ENCODE measurements around the gene TNMD. TPM values are rescaled to one million over a fixed set of nuclear protein-coding genes. Genes with fewer than 3 reads are reported as not detected.
A peak's percentile ranks its signal among the peaks of the same experiment; 100 is the strongest.

Gene TNMD
- total and polyA plus RNA-seq, 4 donors = not detected

GRCh38 chrX:100606753-100607152 lies 22.0 kb downstream of the TNMD start:
- H3K4me3 ChIP-seq = no peak overlapping the region

GRCh38 chrX:100609591-100609990 lies 24.9 kb downstream of the TNMD start:
- no peak for TF ChIP-seq CTCF (IDR thresholded peaks at IDR 0.05; ENCODE audit: control extremely low read depth, extremely low read depth)
- 0 to 5% methylated on average over 1 of the region's 1 CpG for whole genome bisulfite sequencing, 2 donors
- Histone ChIP-seq H3K4me3 (no peak overlapping the region), H3K4me1 (ENCODE audit: control insufficient read depth in 5 of 5, insufficient read depth in 5 of 5, low read length in 5 of 5) (no peaks in the 10 kb centered on the region), H3K9ac (ENCODE audit: insufficient read depth in 1 of 2, low read length in 2 of 2) (no peak overlapping the region), H3K27me3 (ENCODE audit: control insufficient read depth in 3 of 3, insufficient read depth in 3 of 3, low read length in 2 of 3) (peaks cover 3% of the 10 kb centered on the region in 3 donors), H3K9me3 (ENCODE audit: control insufficient read depth in 4 of 4, insufficient read depth in 3 of 4, low read length in 3 of 4) (no peaks in the 10 kb centered on the region), H3K36me3 (ENCODE audit: control insufficient read depth in 4 of 4, insufficient read depth in 4 of 4, low read length in 4 of 4) (no peaks in the 10 kb centered on the region), H3K27ac (ENCODE audit: low read depth in 1 of 2, low read length in 1 of 2) (no peak overlapping the region)
- ATAC-seq (ENCODE audit: insufficient read depth, low FRiP score) (no peak), DNase-seq (peak in 1 of 3 donors; percentile 6)

More at GRCh38 chrX:100606753-100607152, 22.0 kb downstream of the TNMD start:
- DNase-seq = no peak
- ATAC-seq (ENCODE audit: insufficient read depth, low FRiP score) = no peak
- H3K36me3 ChIP-seq (ENCODE audit: control insufficient read depth in 4 of 4, insufficient read depth in 4 of 4, low read length in 4 of 4) = no peaks in the 10 kb centered on the region
- 21 to 45% methylated on average over 1 of the region's 1 CpG for WGBS, 2 donors
- no peak overlapping the region for H3K27ac ChIP-seq (ENCODE audit: low read depth in 1 of 2, low read length in 1 of 2)
- peaks cover 0 to 10% (median 3%) of the 10 kb centered on the region in 3 donors for H3K27me3 ChIP-seq (ENCODE audit: control insufficient read depth in 3 of 3, insufficient read depth in 3 of 3, low read length in 2 of 3)
- TF ChIP-seq CTCF (IDR thresholded peaks at IDR 0.05; ENCODE audit: control extremely low read depth, extremely low read depth) = no peak
- no peak overlapping the region for H3K9ac ChIP-seq (ENCODE audit: insufficient read depth in 1 of 2, low read length in 2 of 2)
- H3K4me1 ChIP-seq (ENCODE audit: control insufficient read depth in 5 of 5, insufficient read depth in 5 of 5, low read length in 5 of 5) = no peaks in the 10 kb centered on the region
- H3K9me3 ChIP-seq (ENCODE audit: control insufficient read depth in 4 of 4, insufficient read depth in 3 of 4, low read length in 3 of 4) = no peaks in the 10 kb centered on the region

DNA sequence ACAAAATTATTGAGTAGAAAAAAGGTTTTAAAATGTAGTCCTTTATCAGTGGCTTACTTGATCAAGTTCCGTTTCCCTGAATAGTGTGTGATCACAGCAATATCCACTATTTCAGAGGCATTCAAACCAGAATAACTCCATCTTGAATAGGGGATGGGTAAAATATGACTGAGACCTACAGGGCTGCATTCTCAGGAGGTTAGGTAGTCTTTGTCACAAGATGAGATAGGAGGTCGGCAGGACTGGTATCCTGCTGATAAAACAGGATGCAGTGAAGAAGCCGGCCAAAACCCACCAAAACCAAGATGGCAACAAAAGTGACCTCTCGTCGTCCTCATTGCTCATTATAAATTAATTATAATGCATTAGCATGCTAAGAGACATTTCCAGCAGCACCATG lies 27.2 kb downstream of the TNMD start:
- 76 to 78% methylated on average over 5 of the region's 5 CpGs for WGBS, 2 donors
- TF ChIP-seq CTCF (IDR thresholded peaks at IDR 0.05; ENCODE audit: control extremely low read depth, extremely low read depth) = no peak
- no peak for DNase-seq
- no peaks in the 10 kb centered on the region for H3K36me3 ChIP-seq (ENCODE audit: control insufficient read depth in 4 of 4, insufficient read depth in 4 of 4, low read length in 4 of 4)
- H3K9me3 ChIP-seq (ENCODE audit: control insufficient read depth in 4 of 4, insufficient read depth in 3 of 4, low read length in 3 of 4) = no peaks in the 10 kb centered on the region
- H3K4me3 ChIP-seq = no peak overlapping the region
- no peak overlapping the region for H3K9ac ChIP-seq (ENCODE audit: insufficient read depth in 1 of 2, low read length in 2 of 2)
- H3K27me3 ChIP-seq (ENCODE audit: control insufficient read depth in 3 of 3, insufficient read depth in 3 of 3, low read length in 2 of 3) = peaks cover 0 to 3% (median 2%) of the 10 kb centered on the region in 3 donors
- no peak for ATAC-seq (ENCODE audit: insufficient read depth, low FRiP score)
- no peak overlapping the region for H3K27ac ChIP-seq (ENCODE audit: low read depth in 1 of 2, low read length in 1 of 2)
- H3K4me1 ChIP-seq (ENCODE audit: control insufficient read depth in 5 of 5, insufficient read depth in 5 of 5, low read length in 5 of 5) = no peaks in the 10 kb centered on the region

GRCh38 chrX:100615005-100615404 lies 30.3 kb downstream of the TNMD start:
- WGBS, 2 donors = 22% methylated on average over 3 of the region's 3 CpGs
- DNase-seq (peak; percentile 53 to 85 (median 81)), ATAC-seq (ENCODE audit: insufficient read depth, low FRiP score) (no peak)
- TF ChIP-seq CTCF (IDR thresholded peaks at IDR 0.05; ENCODE audit: control extremely low read depth, extremely low read depth) = no peak
- no peaks in the 10 kb centered on the region for H3K36me3 ChIP-seq (ENCODE audit: control insufficient read depth in 4 of 4, insufficient read depth in 4 of 4, low read length in 4 of 4)
- peaks cover 0 to 3% (median 2%) of the 10 kb centered on the region in 3 donors for H3K27me3 ChIP-seq (ENCODE audit: control insufficient read depth in 3 of 3, insufficient read depth in 3 of 3, low read length in 2 of 3)
- no peak overlapping the region for H3K4me3 ChIP-seq
- no peak overlapping the region for H3K27ac ChIP-seq (ENCODE audit: low read depth in 1 of 2, low read length in 1 of 2)
- no peaks in the 10 kb centered on the region for H3K9me3 ChIP-seq (ENCODE audit: control insufficient read depth in 4 of 4, insufficient read depth in 3 of 4, low read length in 3 of 4)
- H3K9ac ChIP-seq (ENCODE audit: insufficient read depth in 1 of 2, low read length in 2 of 2) = no peak overlapping the region
- H3K4me1 ChIP-seq (ENCODE audit: control insufficient read depth in 5 of 5, insufficient read depth in 5 of 5, low read length in 5 of 5) = no peaks in the 10 kb centered on the region

Measured in lung (tissue), 12 donors.